HL-60 (cell line): ENCODE data around the gene HECTD4.

ENCODE experiments used
- DNase-seq, 2 experiments: peaks; one replicate each; pipeline ENCODE4 v3.0.0-alpha.2; 2010 to 2020; ENCODE audit warnings: low read depth in 1 of 2, low spot score in 1 of 2
- H3K27ac ChIP-seq: fragments of 250-450 bp; sonication (Bioruptor Pico); replicated peaks from 2 replicates; pipeline ENCODE4 v1.5.1; 2020; ENCODE audit warnings: mild to moderate bottlenecking, moderate library complexity
- H3K27me3 ChIP-seq: fragments of 250-450 bp; sonication (Bioruptor Pico); 2 replicates; pipeline ENCODE4 v1.5.1; 2021; ENCODE audit warnings: mild to moderate bottlenecking, moderate library complexity; ENCODE audit not compliant: insufficient read depth, poor library complexity, severe bottlenecking
- H3K4me3 ChIP-seq: replicated peaks from 2 replicates; pipeline ENCODE4 v1.5.1; 2011; ENCODE audit warnings: mild to moderate bottlenecking, control low read depth, low read length; ENCODE audit not compliant: insufficient read depth
- GABPA ChIP-seq: IDR thresholded peaks from 2 replicates; pipeline ENCODE4 v1.6.1; 2012; ENCODE audit warnings: low read depth
- POLR2AphosphoS5 ChIP-seq: IDR thresholded peaks from 2 replicates; pipeline ENCODE4 v1.6.1; 2012; ENCODE audit warnings: low read depth
- SPI1 ChIP-seq: IDR thresholded peaks from 2 replicates; pipeline ENCODE4 v1.6.1; 2012; ENCODE audit warnings: low read depth, mild to moderate bottlenecking, borderline replicate concordance
- TF ChIP-seq, protein P1 (sequence below): IDR thresholded peaks from 2 replicates; pipeline ENCODE4 v1.6.1; 2012; ENCODE audit warnings: low read depth; ENCODE audit not compliant: insufficient replicate concordance
- TF ChIP-seq, protein P2 (sequence below): IDR thresholded peaks from one replicate; pipeline ENCODE4 v1.5.1; 2011; ENCODE audit warnings: low read length, control low read depth, inconsistent platforms; ENCODE audit not compliant: insufficient read depth

HECTD4 gene

DNA sequence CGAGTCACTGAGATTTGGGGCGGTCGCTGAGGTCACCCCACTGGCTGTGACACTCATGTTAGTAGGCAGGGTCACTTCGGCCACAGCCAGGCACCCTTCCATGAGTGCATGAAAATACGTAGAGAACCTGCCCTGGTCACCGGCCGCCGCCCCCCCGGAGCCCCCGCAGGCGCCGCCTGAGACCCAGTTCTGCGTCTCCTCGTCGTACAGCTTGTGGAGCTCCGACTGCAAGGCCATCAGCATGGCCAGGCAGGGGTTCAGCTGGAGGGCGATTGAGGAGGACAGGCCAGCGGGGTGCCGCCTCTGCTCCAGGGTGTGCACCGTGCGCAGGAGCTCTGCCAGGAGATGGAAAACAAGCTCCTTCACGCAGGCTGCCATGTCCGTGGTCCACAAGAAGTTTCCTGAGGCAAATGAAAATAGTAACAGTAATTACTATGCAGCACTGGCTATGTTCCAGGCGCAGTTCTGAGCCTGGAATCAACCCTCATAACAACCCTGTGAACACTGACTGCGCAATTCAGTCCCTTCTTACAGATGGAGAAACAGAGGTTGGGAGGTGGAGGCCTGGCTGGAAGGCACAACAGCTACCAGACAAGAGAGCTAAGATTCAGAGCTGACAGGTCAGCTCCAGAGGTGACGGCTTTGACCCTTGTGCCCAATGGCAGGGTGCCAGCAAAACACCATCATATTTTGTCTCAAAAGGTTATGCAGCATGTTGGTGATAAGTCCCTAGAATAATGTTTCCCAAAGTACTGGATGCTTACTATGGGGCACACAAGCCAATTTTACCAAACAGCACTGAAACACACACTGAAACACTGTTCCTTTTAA, 196.9 kb downstream of the HECTD4 start:
- Histone ChIP-seq H3K27ac (no peak overlapping the region), H3K27me3 (no peaks in the 10 kb centered on the region), H3K4me3 (no peak overlapping the region)
- no peak for TF ChIP-seq POLR2AphosphoS5
- TF ChIP-seq, protein P1, sequence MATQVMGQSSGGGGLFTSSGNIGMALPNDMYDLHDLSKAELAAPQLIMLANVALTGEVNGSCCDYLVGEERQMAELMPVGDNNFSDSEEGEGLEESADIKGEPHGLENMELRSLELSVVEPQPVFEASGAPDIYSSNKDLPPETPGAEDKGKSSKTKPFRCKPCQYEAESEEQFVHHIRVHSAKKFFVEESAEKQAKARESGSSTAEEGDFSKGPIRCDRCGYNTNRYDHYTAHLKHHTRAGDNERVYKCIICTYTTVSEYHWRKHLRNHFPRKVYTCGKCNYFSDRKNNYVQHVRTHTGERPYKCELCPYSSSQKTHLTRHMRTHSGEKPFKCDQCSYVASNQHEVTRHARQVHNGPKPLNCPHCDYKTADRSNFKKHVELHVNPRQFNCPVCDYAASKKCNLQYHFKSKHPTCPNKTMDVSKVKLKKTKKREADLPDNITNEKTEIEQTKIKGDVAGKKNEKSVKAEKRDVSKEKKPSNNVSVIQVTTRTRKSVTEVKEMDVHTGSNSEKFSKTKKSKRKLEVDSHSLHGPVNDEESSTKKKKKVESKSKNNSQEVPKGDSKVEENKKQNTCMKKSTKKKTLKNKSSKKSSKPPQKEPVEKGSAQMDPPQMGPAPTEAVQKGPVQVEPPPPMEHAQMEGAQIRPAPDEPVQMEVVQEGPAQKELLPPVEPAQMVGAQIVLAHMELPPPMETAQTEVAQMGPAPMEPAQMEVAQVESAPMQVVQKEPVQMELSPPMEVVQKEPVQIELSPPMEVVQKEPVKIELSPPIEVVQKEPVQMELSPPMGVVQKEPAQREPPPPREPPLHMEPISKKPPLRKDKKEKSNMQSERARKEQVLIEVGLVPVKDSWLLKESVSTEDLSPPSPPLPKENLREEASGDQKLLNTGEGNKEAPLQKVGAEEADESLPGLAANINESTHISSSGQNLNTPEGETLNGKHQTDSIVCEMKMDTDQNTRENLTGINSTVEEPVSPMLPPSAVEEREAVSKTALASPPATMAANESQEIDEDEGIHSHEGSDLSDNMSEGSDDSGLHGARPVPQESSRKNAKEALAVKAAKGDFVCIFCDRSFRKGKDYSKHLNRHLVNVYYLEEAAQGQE: no peak
- no peak for TF ChIP-seq SPI1
- TF ChIP-seq, protein P2, sequence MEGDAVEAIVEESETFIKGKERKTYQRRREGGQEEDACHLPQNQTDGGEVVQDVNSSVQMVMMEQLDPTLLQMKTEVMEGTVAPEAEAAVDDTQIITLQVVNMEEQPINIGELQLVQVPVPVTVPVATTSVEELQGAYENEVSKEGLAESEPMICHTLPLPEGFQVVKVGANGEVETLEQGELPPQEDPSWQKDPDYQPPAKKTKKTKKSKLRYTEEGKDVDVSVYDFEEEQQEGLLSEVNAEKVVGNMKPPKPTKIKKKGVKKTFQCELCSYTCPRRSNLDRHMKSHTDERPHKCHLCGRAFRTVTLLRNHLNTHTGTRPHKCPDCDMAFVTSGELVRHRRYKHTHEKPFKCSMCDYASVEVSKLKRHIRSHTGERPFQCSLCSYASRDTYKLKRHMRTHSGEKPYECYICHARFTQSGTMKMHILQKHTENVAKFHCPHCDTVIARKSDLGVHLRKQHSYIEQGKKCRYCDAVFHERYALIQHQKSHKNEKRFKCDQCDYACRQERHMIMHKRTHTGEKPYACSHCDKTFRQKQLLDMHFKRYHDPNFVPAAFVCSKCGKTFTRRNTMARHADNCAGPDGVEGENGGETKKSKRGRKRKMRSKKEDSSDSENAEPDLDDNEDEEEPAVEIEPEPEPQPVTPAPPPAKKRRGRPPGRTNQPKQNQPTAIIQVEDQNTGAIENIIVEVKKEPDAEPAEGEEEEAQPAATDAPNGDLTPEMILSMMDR: no peak
- DNase-seq: no peak

DNA sequence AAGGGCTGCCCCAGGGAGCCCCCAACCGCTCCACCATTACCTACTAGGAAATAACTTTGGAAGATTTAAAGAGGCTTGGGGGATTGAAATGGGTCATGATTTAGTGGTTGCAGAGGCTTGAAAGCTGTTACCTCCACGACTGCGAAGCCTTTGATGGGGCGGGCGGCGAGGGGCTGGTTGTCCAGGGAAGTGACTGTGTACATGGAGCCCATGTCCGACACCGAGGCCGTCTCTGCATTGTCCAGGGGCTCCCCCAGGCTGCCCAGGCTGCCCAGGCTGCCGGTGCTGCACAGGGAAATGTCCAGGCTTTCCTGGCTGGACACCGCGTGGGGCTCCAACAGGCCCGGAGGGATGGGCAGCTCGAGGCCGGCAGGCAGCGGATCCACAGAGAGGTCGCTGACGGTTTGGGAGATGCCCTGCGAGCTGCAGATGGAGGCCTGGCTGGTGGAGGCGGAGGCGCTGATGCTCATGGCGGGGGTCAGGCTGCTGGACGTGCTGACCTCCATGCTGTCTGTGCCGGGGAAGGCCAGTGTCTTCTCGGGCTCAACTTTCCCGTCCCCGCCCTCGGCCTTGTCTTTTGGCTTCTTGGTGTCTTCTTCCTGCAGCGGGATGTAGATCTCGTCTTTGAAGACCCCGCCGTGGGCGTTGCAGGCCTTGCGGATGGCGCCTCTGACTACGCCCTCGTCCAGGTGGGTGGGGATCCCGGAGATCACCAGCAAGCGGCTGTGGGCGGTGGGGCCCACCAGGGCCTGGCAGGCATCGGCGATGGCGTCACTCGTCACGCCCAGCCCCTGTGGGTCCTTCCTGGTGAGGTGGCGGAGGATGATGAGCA, 198.0 kb downstream of the HECTD4 start:
- no peak for DNase-seq
- TF ChIP-seq SPI1: no peak
- no peak for TF ChIP-seq GABPA
- TF ChIP-seq, protein P1: no peak
- no peak for TF ChIP-seq POLR2AphosphoS5
- TF ChIP-seq, protein P2: no peak
- Histone ChIP-seq H3K27me3 (no peaks in the 10 kb centered on the region), H3K4me3 (no peak overlapping the region), H3K27ac (no peak overlapping the region)

DNA sequence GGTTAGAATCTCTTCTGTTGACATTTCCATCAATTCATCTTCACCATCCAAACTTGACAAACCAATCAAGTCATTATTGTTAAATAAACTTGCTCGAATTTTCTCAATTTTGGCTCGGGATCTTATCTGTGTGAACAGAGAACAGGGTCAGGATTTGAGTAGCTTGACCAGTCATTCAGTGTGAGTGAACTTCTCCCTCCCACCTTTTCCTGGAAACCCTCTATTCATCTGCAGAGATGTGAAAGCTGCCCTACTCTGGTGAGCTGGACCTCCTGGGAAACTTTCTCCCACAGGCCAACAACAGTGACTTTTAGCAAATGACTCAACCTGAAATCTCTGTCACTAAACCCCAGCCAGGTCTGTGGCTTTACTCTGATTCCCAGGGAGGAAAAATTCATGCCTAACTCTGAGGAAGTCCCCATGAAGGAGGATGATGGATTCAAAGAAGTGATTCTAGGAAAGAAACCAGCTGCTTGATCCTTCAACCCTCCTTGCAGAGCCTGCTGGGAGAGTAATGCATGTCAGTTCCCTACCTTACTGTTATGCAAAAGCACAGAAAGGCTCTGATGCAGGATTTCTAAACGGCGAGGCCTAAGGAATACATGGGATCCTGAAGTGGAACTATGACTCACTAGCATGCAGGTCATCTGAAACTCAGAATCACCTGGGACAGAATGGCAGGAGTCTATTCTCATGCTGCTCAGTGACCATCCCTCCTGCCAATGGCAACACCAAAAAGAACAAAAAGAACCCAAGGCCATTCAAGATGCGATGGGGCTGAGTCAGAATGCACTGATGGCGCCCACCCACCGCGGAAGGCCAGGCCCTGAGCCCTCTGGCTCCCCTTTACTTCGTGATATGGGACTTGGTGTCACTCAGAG, 198.8 kb downstream of the HECTD4 start:
- no peak overlapping the region for H3K4me3 ChIP-seq
- no peak overlapping the region for H3K27ac ChIP-seq
- H3K27me3 ChIP-seq: no peaks in the 10 kb centered on the region
- DNase-seq: no peak
- TF ChIP-seq POLR2AphosphoS5 (no peak), GABPA (no peak), SPI1 (no peak)
- TF ChIP-seq, protein P2: no peak
- TF ChIP-seq, protein P1: no peak
